ENCODE results near the gene EFNA1. TPM values are rescaled to one million over a fixed set of nuclear protein-coding genes. Genes with fewer than 3 reads are reported as not detected.

The EFNA1 gene
- total and polyA plus RNA-seq, 2 of the 8 experiments (the other 6 are each of a cell fraction or from before 2014, with no cell fraction given), result 4.9 to 14.6 TPM

- no peak for TF ChIP-seq EZH2 (IDR thresholded peaks at IDR 0.05; ENCODE audit: low read depth, low read length, severe bottlenecking)
- no peak for TF ChIP-seq SAP30 (IDR thresholded peaks at IDR 0.05; ENCODE audit: insufficient read depth, insufficient replicate concordance, low read length)
- no peak for TF ChIP-seq BCL11A (IDR thresholded peaks at IDR 0.05; ENCODE audit: low read depth in 2 of 2, low read length in 2 of 2)
- no peak for TF ChIP-seq NRF1 (IDR thresholded peaks at IDR 0.05; ENCODE audit: low read depth, low read length)
- TF ChIP-seq ZNF274 (IDR thresholded peaks at IDR 0.05; ENCODE audit: borderline replicate concordance, extremely low read depth, low read length), result no peak
- no peak for TF ChIP-seq BACH1 (IDR thresholded peaks at IDR 0.05; ENCODE audit: low read length)
- TF ChIP-seq SUZ12 (IDR thresholded peaks at IDR 0.05; ENCODE audit: low read length), result no peak
- 0 out of 4 replicates have a peak, but pooled peaks of 1 of the 2 experiments have one; percentile 32 for TF ChIP-seq HDAC2 (IDR thresholded peaks at IDR 0.05; ENCODE audit: borderline replicate concordance in 1 of 2, low read depth in 2 of 2, low read length in 2 of 2)
- TF ChIP-seq ATF2 (IDR thresholded peaks at IDR 0.05; ENCODE audit: low read length), result no peak
- no peak for TF ChIP-seq CBX5 (IDR thresholded peaks at IDR 0.05; ENCODE audit: low read depth, low read length)
- TF ChIP-seq POU5F1 (IDR thresholded peaks at IDR 0.05; ENCODE audit: low read depth, low read length), result no peak
- peak; percentile 100 for TF ChIP-seq ATF3 (IDR thresholded peaks at IDR 0.05; ENCODE audit: insufficient read depth, low read depth, low read length)
- TF ChIP-seq RNF2 (IDR thresholded peaks at IDR 0.05; ENCODE audit: borderline replicate concordance, low read depth, low read length, missing control alignments, poor library complexity, severe bottlenecking), result no peak
- no peak for TF ChIP-seq HDAC6 (IDR thresholded peaks at IDR 0.05; ENCODE audit: low read depth, low read length)
- TF ChIP-seq TBP (IDR thresholded peaks at IDR 0.05; ENCODE audit: low read depth, low read length), result no peak
- no peak for TF ChIP-seq RFX5 (IDR thresholded peaks at IDR 0.05; ENCODE audit: borderline replicate concordance, low read depth, low read length)
- TF ChIP-seq SIX5 (IDR thresholded peaks at IDR 0.05; ENCODE audit: low read depth, low read length), result no peak
- no peak for TF ChIP-seq SP1 (IDR thresholded peaks at IDR 0.05; ENCODE audit: low read depth, low read length)
- TF ChIP-seq GTF2F1 (IDR thresholded peaks at IDR 0.05; ENCODE audit: borderline replicate concordance, low read depth, low read length), result no peak
- TF ChIP-seq SIN3A (conservative IDR thresholded peaks at IDR 0.05 in 1 of 2, IDR thresholded peaks at IDR 0.05 in 1 of 2; ENCODE audit: low read depth in 1 of 2, low read length in 2 of 2), result peak; percentile 82 to 87; a peak in 3 of 4 replicates
Measured at GRCh38 chr1:155080312-155081228, 47.1 kb upstream of the EFNA1 start (continued).

All from H1 (cell line).